Measurements from ENCODE around the gene AKT1.
"Not testable (repeated sequence)": the region's sequence is repeated elsewhere in the genome, so short reads cannot be mapped to it uniquely, and the experiment has no call there.

The AKT1 gene

DNA sequence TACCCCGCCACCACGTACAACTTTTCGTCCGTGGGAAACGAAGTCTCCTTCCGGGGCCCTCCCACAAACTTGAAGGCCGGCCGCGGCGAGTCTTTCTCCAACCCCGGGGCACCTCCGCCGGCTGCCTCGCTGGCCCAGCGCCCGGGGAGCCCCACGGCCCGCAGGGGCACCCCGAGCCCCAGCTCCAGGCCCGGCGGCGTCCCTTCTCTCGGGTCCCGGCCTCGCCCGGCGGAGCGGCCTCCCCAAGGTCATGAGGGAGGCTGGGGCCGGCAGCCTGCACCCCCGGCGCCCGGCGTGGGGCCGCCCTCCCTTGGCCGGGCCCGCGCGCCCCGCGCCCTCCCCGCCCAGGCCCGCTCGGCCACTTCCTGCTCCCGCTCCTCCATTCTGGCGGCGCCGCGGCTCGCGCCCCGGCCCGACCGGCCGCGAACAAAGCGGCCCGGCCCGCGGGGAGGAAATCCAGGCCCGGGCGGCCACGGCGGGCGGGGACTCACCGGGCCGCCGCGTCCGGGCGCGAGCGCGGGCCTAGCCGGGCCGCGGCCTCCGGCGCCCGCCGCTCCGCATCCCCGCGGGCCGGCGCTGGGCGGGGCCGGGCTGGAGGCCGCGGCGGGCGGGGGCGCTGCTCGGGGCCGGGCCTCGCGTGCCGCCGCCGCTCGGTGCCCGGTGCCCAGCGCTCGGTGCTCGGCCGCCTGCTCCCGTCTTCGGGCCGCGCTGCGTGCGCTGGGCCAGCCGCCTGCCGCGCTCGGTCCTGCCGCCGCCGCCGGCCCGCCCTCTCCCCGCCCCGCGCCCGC is at the start of gene AKT1:
Gene AKT1 (minus strand): TSS at position 756 of the 788 bp plus-strand sequence. CDS start 3,105 bp downstream, outside the sequence.
- FAIRE-seq: no peak

GRCh38 chr14:104845033-104845666 is 49.6 kb upstream of the AKT1 start:
- no peak for FAIRE-seq

DNA sequence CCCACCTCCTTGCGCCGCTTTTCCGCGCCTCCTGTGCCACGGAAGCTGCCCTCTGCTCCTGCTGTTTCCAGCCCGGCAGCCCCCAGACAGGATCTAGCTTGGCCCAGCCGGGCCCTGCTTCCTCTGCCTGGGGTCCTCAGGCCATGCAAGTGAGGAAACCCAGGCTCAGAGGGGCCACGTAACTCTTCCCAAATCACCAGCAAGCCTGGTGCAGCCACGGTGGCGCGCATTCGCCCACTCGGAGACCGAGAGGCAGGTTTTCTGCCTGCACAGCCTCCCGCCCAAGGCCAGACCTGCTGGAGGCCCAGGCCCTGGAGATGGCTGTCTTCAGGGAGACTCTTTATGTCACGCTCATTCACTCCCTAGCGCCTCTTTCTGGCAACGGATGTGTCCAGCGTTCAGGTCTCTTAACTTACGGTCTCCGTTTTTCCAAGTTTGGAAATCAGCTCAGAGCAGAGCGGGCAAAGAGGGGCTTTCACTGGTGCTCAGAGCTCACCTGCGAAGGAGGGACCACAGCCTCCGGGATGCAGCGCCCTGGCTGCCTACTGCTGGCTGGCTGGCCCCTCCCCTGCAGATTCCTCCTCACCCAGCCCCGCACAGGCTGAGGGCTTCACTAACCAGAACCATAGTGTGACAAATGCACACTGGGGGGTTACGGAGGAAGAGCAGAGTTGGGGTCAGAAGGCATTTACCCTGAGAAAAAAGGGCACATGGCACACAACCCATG is 48.9 kb upstream of the AKT1 start:
- FAIRE-seq: no peak

DNA sequence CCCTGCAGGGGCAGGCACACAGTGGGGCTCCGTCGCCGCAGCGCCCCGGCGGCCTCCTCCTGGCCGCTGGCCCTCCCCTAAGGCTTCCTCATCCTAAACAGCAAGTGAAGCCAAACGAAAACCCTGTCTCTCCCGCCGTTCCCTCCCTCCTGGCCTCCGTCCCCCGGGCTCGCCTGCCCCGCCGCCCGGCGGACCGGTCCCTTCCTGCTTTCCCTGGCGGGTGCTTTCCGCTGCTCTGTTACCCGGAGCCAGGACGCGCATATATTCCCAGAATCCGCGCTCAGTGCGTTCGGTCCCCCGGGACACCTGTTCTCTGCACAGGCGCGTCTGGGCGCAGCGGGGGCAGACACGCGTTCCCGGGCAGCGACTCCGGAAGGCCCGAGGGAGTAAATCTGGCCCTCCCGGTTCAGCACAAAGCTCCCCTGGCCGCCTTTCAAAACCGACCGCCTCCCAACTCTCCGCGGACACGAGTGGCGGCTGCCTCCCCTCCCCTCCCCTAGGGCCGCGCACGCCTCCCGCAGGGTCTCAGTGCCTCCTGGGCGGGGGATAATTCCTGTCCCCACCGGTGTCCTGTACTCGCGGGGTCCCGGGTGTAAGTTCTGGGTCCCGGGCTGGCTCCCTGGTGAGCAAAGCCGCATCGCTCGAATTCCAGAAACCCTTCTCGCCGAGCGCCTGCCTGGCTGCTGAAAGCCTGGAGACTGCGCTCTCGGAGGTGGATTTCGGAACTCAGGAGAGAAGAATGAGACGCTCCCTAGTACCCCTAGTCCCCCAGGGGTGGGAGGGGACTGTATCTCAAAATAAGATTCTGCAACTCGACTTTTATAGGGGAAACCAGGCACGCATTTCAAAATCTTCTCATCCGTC is 48.1 kb upstream of the AKT1 start:
- no peak for FAIRE-seq

- FAIRE-seq: no peak
Observed at GRCh38 chr14:104843006-104843405, 47.5 kb upstream of the AKT1 start.

DNA sequence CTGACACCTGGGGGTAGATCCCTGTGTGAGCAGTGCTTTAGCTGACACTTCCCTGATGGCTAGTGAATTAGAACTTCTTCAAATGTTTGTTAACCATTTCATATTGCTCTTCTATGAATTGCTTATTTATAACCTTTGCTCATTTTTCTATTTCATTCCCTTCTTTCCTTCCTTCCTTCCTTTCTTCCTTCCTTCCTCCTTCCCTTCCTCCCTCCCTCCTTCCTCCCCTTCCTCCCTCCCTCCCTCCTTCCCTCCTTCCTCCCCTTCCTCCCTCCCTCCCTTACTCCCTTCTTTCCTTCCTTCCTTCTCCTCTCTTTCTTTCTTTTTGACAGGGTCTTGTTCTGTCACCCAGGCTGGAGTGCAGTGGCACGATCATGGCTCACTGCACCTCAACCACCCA is 46.2 kb upstream of the AKT1 start:
- FAIRE-seq: no peak

- FAIRE-seq: not testable (repeated sequence)
Observed at GRCh38 chr14:104836171-104836935, 40.8 kb upstream of the AKT1 start.

DNA sequence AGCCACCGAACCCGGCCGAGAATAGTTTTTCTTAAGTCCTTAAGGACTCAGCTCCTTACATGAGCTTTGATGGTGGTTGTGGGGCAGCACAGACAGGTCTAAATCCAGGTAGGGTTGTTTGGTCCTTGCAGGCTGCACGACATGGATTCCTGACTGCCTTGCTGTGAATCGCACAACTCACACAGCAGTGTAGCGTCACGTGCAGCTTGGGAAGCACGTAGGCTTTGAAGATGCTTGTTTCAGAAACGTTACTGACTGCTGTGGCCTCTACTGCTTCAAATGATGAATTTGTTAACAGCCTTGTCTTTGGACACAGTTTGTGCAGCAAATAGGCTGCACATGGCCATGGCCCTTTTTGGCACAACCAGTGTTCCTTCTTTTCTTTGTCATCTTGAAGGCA is 35.2 kb upstream of the AKT1 start:
- FAIRE-seq: no peak

DNA sequence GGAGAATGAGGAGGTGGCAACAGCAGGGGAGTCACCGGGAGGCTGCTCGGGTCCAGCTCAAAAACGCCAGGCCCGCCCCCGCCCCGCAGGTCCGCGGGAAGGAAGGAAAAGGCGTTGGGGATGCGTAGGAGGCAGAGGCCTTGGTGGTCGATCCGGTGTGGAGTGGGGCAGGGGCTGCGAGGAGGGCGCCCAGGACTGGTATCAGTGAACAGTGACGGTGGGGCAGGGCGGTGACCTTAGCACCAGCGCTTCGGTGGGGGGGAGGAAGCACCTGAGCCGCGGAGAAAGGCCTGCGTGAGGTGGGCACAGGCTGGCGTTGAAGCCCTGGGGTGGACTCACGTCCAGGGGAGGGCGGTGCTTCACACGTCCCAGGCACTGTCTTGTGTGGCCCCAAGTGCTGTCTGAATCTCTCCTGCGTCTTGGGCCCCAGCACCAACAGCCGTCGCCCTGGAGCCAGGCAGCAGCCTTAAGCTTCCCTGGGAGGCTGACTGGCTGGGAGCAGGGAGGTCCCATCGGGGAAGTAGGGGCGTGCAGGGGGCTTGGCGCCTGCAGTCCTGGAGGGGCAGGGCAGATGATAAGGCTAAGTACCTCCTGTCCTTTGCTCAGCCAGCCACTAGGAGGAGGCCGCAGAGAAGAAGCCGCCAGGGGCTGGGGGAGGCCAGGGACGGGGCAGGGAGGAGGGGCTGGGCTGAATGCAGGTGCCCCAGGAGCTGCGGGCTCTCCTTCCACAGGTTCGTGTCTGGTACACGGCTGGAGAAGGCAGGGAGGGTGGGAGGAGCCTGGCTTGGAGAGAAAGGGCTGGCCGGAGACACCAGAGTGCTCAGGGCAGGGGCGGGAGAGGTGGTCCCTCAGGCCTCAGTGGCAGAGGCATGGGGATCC is 31.9 kb upstream of the AKT1 start:
- no peak for FAIRE-seq

GRCh38 chr14:104826861-104827176 is 31.3 kb upstream of the AKT1 start:
- FAIRE-seq: no peak

DNA sequence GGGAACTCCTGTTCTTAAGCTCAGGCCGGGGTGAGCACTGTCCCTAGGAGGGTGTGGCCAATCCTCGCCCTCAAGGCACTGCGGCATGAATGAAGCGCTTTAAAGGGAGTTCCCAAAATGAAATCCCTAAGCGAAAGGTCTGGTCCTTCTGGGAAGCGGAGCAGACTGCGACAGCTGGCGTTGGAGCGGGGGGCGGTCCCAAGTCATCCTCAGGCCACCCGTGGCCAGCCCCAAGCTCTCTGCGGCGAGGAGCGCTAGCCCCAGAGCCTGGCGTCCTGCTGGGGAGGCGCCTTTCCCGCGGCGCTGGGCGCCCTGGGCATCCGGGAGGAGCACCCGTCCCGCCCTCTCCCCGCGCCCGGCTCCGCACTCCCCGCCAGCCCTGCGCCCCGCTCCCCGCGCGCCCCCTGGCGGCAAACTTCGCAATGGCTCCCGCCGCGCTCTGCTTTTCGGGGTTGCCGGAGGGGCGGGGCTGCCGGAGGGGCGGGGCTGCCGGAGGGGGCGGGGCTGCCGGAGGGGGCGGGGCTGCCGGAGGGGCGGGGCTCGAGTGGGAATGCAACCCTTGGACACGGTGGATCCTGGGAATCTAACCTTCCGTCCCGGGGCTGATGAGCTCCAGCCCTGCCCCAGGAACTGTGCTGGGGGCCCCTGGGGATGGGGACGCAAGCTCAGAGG is 30.8 kb upstream of the AKT1 start:
- no peak for FAIRE-seq

- FAIRE-seq: no peak
Observed at GRCh38 chr14:104824353-104824997, 28.9 kb upstream of the AKT1 start.

GRCh38 chr14:104822821-104823615 is 27.5 kb upstream of the AKT1 start:
- no peak for FAIRE-seq

GRCh38 chr14:104821971-104822608 is 26.5 kb upstream of the AKT1 start:
- FAIRE-seq: no peak

DNA sequence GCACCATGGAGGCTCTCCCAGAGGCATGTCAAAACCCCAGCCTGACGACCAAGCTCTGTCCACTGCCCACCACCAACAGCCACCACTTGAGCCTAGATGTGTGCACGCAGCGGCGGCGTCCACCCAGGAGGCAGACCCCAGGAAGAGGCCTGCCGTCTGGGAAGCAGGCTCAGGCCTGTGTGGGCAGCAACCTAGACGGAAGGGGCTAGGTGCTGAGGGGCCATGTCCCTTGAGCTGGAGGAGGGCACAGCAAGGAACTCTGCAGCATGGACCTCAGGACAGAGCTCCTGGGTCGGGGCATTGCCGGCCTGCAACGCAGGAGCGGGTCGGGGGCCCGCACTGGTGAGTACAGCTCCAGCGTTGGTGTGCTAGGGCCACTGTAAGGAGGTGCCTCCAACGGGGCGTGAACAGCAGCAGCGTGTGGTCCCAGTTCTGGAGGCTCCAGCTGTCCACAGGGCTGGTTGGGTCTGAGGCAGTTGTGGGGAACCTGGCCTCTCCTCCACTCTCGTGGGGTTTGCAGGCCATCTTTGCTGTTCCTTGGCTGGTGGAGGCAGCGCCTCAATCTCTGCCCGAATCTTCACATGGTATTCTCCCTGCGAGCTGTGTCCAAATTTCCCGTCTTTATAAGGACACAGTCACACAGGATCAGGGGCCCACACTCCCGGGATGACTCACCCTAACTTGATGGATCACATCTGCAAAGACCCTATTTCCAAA is 25.8 kb upstream of the AKT1 start:
- no peak for FAIRE-seq

- FAIRE-seq: no peak
Observed at GRCh38 chr14:104820669-104821228, 25.2 kb upstream of the AKT1 start.

- no peak for FAIRE-seq
Observed at GRCh38 chr14:104819361-104819781, 23.8 kb upstream of the AKT1 start.
